GM06990 (cell line): ENCODE results near the gene MRPL21.

Experiments
- DNase-seq: peaks from one replicate; pipeline ENCODE4 v3.0.0-alpha.2; 2011; ENCODE audit not compliant: insufficient read length; ENCODE audit errors: extremely low read depth
- H3K27me3 ChIP-seq: replicated peaks from 2 replicates; pipeline ENCODE4 v1.6.0; 2011; ENCODE audit warnings: low read length; ENCODE audit not compliant: control insufficient read depth, insufficient read depth
- H3K36me3 ChIP-seq: 2 replicates; pipeline ENCODE4 v1.5.1; 2011; ENCODE audit warnings: low read length; ENCODE audit not compliant: control insufficient read depth, insufficient read depth
- H3K4me3 ChIP-seq: replicated peaks from 2 replicates; pipeline ENCODE4 v1.5.1; 2011; ENCODE audit warnings: low read depth, mild to moderate bottlenecking, control low read depth, low read length
- TF ChIP-seq, protein P1 (sequence below): IDR thresholded peaks from 2 replicates; pipeline ENCODE4 v1.5.1; 2011; ENCODE audit warnings: low read length, control low read depth, mild to moderate bottlenecking, inconsistent platforms; ENCODE audit not compliant: insufficient read depth, poor library complexity, severe bottlenecking

The MRPL21 gene

DNA sequence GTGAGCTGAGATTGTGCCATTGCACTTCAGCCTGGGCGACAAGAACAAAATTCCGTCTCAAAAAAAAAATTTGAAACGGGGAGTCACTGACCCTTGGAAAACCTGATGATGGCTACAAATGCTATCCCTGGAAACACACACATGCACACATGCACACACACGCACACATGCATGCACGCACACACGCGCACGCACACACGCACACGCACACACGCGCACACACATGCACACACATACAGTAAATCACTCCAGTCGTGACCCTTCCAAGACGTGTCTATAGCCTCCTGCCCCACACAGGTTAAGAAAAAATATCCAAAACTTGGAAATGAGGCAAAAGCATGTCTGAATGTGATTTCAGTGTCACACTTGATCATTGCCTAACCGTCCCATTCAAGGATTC lies 55.2 kb downstream of the MRPL21 start:
- DNase-seq = no peak
- no peaks in the 10 kb centered on the region for H3K36me3 ChIP-seq
- no peaks in the 10 kb centered on the region; the same call in 1 of the 2 replicates for H3K27me3 ChIP-seq
- TF ChIP-seq, protein P1, sequence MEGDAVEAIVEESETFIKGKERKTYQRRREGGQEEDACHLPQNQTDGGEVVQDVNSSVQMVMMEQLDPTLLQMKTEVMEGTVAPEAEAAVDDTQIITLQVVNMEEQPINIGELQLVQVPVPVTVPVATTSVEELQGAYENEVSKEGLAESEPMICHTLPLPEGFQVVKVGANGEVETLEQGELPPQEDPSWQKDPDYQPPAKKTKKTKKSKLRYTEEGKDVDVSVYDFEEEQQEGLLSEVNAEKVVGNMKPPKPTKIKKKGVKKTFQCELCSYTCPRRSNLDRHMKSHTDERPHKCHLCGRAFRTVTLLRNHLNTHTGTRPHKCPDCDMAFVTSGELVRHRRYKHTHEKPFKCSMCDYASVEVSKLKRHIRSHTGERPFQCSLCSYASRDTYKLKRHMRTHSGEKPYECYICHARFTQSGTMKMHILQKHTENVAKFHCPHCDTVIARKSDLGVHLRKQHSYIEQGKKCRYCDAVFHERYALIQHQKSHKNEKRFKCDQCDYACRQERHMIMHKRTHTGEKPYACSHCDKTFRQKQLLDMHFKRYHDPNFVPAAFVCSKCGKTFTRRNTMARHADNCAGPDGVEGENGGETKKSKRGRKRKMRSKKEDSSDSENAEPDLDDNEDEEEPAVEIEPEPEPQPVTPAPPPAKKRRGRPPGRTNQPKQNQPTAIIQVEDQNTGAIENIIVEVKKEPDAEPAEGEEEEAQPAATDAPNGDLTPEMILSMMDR = no peak
- no peak overlapping the region for H3K4me3 ChIP-seq

DNA sequence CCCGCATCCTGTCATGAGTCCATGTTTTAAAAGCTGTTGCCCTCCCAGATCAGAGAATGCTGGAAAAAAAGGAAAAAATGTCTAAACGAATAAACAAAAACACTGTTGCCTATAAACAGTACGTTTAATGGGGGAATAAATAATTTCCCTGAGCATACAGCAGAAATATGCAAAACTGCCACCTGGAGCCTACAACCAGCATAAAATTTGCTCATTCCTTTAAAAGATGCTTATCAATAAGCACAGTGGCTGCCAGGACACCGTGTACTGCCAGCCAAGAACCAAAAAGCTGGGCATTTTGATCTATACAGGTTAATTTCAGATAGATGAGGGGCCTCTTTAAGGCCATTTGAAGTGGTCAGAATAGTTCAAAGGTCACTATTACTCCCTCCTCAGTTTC lies 56.2 kb downstream of the MRPL21 start:
- TF ChIP-seq, protein P1 = no peak
- H3K27me3 ChIP-seq = no peaks in the 10 kb centered on the region; the same call in 1 of the 2 replicates
- DNase-seq = no peak
- H3K4me3 ChIP-seq = no peak overlapping the region
- H3K36me3 ChIP-seq = no peaks in the 10 kb centered on the region

DNA sequence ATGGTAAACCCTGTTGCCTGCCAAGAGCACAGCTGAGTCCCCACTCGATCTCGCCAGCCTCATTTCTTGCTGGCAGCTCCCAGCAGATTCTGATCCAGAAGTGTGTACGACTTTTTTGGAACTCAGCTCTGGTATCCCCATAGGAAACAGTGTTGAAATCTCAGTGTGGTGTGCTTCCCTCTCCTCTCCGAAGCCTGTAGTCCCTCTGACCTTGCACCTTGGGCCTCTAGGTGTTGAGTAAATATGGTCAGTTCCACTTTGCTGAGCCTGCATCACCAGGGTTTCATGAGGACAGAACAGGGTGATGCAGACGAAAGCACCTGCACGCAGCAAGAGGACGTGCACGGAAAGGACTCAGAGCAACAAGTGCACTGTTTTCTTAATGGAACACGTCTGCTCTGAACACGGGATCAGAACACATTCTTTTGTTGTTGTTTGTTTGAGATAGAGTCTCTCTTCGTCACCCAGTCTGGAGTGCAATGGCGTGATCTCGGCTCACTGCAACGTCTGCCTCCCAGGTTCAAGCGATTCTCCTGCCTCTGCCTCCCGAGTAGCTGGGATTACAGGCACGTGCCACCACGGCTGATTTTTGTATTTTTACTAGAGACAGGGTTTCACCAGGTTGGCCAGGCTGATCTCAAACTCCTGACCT lies 58.2 kb downstream of the MRPL21 start:
- H3K36me3 ChIP-seq = no peaks in the 10 kb centered on the region
- H3K27me3 ChIP-seq = no peaks in the 10 kb centered on the region
- H3K4me3 ChIP-seq = no peak overlapping the region
- TF ChIP-seq, protein P1 = no peak
- DNase-seq = no peak

DNA sequence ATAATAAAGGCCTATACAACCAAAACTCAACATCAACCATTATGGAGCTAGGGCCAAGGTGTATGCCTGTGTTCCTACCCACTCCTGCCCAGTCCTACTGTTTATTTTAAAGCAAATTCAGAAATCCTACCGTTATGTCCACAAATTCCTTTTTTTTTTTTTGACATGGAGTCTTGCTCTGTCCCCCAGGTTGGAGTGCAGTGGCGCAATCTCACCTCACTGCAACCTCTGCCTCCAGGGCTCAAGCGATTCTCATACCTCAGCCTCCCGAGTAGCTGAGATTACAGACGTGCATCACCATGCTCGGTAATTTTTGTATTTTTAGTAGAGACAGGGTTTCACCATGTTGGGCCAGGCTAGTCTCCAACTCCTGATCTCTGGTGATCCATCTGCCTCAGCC lies 58.8 kb downstream of the MRPL21 start:
- no peak for DNase-seq
- no peak overlapping the region for H3K4me3 ChIP-seq
- no peaks in the 10 kb centered on the region for H3K27me3 ChIP-seq
- H3K36me3 ChIP-seq = no peaks in the 10 kb centered on the region
- TF ChIP-seq, protein P1 = no peak

DNA sequence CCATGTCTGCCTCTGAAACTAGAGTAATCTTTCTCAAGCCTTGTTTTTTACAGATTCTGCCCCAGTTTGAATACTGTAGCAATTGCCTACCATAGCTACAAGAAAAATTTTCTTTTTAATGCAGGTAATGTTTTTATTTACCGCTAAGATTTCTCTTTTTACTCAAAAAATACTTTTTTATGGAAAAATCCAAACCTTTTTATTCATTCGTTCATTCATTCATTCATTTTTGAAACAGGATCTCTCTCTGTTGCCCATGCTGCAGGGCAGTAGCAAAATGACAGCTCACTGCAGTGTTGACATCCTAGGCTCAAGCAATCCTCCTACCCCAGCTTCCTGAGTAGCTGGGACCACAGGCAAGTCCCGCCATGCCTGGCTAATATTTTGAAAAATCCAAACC lies 59.3 kb downstream of the MRPL21 start:
- Histone ChIP-seq H3K36me3 (no peaks in the 10 kb centered on the region), H3K27me3 (no peaks in the 10 kb centered on the region)

More for the DNA sequence above, 59.3 kb downstream of the MRPL21 start:
- DNase-seq = no peak
- TF ChIP-seq, protein P1 = no peak
- no peak overlapping the region; the same call in none of the 2 replicates for H3K4me3 ChIP-seq
